ENCODE measurements around the gene EGFLAM.

Gene EGFLAM

DNA sequence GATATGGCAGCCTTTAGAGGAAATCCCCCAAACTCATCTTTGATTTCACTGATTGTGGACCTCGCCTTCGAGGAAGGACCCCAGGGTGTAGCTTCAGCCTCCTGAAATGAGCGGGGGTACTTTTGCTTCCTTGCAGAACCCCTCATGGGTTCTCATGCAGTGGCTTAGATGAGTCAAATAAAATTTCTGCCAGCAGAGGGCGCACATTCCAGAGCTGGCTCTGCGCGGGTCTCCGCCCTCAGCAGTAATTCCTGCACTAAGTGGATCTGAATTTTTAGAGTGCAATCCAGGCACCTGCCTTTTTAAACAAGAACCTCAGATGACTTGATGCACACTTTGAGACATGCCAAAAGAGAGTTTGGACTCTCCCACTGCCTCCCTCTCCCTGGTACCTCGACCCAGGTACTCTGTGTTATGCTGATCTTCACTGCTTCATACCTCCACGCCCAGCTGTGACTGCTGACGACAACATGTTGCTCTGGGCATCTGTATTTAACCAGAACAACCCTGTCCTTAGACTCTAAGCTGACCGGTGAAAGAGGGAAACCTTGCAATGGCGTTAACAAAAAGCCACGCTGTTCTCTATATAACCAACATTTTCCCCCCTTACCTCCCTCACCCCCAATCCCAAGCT, 7.3 kb downstream of the EGFLAM start:
- DNase-seq (ENCODE audit: low spot score): peak; percentile 67

GRCh38 chr5:38267372-38267771, 9.0 kb downstream of the EGFLAM start:
- DNase-seq (ENCODE audit: low spot score): no peak

DNA sequence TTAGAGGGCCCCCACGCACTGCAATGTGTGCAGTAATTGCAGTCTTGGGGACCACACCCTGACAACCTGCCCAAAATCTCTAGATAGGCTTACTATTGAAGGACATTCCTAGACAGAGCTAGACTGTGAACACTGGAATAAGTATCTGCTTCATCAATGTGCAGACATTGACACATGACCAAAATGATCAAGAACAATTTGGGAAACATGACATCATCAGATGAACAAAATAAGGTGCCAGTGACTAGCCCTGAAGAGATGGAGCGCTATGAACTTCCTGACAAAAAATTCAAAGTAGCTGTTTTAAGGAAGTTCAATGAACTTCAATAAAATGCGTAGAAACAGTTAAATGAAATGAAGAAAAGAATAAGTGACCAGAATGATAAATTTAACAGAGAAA, 15.3 kb downstream of the EGFLAM start:
- no peak for DNase-seq (ENCODE audit: low spot score)

- DNase-seq (ENCODE audit: low spot score): no peak
Measured at GRCh38 chr5:38274370-38274769, 16.0 kb downstream of the EGFLAM start.

- DNase-seq (ENCODE audit: low spot score): no peak
Measured at GRCh38 chr5:38284384-38284783, 26.0 kb downstream of the EGFLAM start.

DNA sequence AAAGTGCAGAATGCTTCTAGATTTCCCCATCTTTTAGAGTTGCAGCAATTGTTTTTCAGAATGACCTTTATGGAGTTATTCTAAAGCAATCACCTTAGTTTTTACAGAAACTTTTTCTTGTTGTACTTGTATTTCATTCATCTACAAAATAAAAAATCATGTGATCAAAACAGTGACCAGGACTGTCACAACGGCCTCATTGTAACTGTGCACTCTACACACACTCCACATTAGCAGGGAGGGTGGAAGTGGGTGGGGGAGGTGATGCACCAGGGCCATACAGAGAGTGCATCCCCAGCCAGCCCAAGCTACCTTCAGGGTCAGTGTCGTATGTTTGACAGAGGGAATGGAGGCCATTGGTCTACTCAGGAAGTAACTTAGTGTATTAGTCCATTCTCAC, 26.9 kb downstream of the EGFLAM start:
- DNase-seq (ENCODE audit: low spot score): no peak

DNA sequence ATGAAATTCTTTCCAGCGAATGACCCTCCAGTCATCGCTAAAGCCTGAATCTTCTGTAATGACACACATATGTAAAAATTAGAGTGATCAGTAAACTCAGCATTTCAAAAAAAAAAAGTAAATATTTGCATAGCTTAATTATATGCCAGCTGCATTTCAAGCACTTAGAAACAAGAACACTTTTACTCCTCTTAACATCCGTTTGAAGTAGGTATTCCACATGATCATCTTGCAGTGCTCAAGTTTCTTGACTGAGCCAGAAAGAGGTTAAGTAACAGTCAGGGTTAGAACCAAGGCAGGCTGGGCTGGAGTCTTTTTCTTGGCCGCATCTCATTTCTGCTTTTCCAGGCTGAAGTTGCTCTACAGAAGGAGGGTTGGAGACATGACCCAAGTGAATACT, 27.6 kb downstream of the EGFLAM start:
- no peak for DNase-seq (ENCODE audit: low spot score)

DNA sequence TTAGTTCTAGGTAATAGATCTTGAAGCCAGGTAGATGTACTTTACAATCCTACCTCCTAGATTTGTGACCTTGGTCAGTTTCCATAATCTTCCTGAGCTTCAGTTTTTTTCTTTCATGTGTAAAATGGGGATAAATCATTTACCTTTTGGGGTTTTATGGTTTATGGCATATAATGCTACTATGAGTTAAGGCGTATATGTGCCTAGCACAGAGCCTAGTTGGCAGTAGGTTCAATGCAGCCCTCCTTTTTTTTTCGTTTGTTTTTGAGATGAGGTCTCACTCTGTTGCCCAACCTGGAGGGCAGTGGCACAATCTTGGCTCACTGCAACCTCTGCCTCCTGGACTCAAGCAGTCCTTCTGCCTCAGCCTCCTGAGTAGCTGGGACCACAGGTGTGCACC, 28.8 kb downstream of the EGFLAM start:
- DNase-seq (ENCODE audit: low spot score): no peak

- no peak for DNase-seq (ENCODE audit: low spot score)
Measured at GRCh38 chr5:38289457-38289856, 31.1 kb downstream of the EGFLAM start.

DNA sequence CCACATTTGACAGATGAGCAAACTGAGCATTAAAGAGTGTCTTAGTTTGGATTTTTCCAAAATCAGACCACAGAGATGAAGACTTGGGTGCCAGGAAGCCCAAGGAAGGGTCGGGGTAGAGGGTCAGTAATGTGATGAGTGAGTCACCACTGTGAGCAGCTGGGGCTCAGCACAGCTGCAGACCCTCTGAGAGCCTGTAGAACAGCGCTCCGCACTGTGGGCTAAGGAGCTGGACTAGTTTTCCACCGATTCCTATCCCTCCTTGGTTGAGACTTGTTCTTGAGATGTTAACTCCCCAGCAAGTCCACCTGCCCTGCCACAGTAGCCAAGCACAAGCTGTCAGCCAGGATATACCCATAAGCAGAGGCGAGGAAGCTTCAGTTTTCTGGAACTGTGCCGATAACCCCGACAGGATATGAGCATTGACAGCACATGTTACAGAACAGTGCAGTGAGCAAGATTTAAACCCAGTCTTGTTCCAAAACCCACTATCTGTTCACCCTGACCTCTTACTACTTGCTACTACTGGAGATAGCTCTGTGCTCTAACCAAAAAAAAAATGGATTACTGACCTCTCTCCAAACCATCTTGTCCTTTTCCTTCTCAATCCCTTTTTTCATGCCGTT, 31.8 kb downstream of the EGFLAM start:
- no peak for DNase-seq (ENCODE audit: low spot score)

GRCh38 chr5:38291355-38291754, 33.0 kb downstream of the EGFLAM start:
- no peak for DNase-seq (ENCODE audit: low spot score)

- no peak for DNase-seq (ENCODE audit: low spot score)
Measured at GRCh38 chr5:38292228-38292627, 33.9 kb downstream of the EGFLAM start.

GRCh38 chr5:38295751-38296150, 37.4 kb downstream of the EGFLAM start:
- no peak for DNase-seq (ENCODE audit: low spot score)

GRCh38 chr5:38297830-38298608, 39.7 kb downstream of the EGFLAM start:
- no peak for DNase-seq (ENCODE audit: low spot score)

- no peak for DNase-seq (ENCODE audit: low spot score)
Measured at GRCh38 chr5:38299585-38299984, 41.2 kb downstream of the EGFLAM start.

- DNase-seq (ENCODE audit: low spot score): no peak
Measured at GRCh38 chr5:38305148-38305547, 46.8 kb downstream of the EGFLAM start.

DNA sequence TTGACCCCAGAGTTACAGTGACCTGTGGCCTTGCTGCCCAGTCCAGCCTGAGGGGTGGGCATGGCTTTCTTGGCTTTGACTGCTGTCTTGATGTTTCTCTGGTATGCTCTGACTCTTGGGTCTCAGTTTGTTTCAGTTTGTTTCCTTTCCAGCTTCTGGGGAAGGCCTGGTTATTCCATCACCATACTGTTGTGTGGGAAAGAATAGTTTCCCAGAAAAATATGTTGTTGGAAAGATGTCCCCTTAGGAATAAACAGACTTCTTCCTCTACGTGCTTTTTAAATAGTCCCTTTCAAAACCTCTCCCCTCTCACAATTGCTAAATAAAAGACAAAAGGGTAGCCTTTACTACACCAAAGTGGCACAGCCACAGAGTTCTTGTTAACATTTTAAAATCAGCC, 49.5 kb downstream of the EGFLAM start:
- DNase-seq (ENCODE audit: low spot score): no peak

GRCh38 chr5:38316544-38317224, 58.3 kb downstream of the EGFLAM start:
- no peak for DNase-seq (ENCODE audit: low spot score)

- no peak for DNase-seq (ENCODE audit: low spot score)
Measured at GRCh38 chr5:38317868-38318267, 59.5 kb downstream of the EGFLAM start.

DNA sequence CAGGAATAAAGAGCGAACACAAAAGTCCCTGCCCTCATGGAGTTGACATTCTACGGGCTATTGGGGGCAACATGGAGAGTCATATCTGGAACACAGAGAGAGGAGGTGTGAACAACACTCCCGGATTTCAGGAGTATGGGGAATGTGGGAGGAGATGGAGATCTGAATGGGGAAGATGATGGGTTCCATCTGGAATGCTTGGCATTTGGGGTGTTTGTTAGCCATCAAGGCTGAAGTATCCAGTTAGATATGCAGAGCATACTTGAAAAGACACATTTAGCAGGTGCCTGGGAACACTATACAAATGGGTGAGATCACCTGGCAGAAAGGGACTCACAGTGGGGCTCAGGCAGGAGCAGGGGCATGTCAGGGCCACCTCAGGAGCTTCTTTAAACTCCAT, 61.1 kb downstream of the EGFLAM start:
- no peak for DNase-seq (ENCODE audit: low spot score)

DNA sequence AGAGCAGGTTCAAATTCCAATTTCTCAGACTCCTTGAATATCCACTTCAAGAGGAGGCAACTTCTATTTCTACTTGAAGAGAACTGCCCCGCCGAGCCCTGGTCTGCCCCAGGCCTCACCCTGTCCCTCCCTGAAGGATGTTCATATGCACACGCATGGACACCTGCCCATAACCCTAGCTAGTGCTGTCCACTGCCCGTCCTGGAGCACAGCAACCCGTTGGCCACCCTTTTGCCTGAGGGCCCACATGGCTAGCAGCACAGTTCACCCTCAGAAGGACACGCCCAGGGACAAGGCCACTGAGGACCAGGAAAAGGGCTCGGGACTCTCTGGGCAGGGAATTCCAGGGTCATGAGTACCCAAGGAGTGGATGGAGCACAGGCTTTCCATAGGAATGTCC, 63.6 kb downstream of the EGFLAM start:
- no peak for DNase-seq (ENCODE audit: low spot score)

DNA sequence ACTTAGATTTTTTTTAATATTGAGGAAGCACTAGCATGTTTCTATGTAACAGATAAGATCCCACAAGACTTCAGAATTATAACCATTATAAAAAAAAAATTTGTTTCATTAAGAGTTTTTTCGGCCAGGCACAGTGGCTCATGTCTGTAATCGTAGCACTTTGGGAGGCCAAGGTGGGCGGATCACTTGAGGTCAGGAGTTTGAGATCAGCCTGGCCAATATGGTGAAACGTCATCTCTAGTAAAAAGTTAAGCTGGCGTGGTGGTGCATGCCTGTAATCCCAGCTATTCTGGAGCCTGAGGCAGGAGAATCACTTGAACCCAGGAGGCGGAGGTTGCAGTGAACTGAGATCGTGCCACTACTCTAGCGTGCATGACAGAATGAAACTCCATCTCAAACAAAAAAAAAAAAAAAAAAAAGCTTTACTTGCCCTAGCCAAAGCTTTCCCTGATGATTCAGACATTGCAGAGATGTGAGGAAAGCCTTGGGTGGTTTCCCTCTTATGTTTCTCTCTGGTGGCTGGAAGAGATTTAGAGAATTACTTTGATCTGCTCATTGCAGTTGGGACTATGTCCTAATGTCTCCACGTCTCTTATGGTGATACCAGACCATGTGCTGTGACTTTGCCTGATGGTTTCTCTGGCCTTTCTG, 65.4 kb downstream of the EGFLAM start:
- DNase-seq (ENCODE audit: low spot score): no peak

Measured in LoVo (cell line).